ENCODE results near the gene BAZ1B.

GRCh38 chr7:73434701-73435069, 87.4 kb downstream of the BAZ1B start:
- TF ChIP-seq POLR2AphosphoS5 (IDR thresholded peaks at IDR 0.05) (no peak), CTCF (IDR thresholded peaks at IDR 0.05) (no peak)

All from stomach (tissue), 4 donors.